ENCODE data around the gene EYA2.
"Not testable (repeated sequence)": the region's sequence is repeated elsewhere in the genome, so short reads cannot be mapped to it uniquely, and the experiment has no call there.

The EYA2 gene

GRCh38 chr20:46894579-46894958 is at the start of gene EYA2:
Gene EYA2, plus strand, starts transcription at chr20:46894843. Its CDS starts 95,168 bp downstream, at chr20:46990011.
- no peak for DNase-seq (ENCODE audit: low spot score)

GRCh38 chr20:46844965-46845364 is 49.7 kb upstream of the EYA2 start:
- DNase-seq (ENCODE audit: low spot score): no peak

- DNase-seq (ENCODE audit: low spot score): no peak
These were observed 45.4 kb upstream of the EYA2 start for GRCh38 chr20:46849269-46849668.

GRCh38 chr20:46849751-46850150 is 44.9 kb upstream of the EYA2 start:
- no peak for DNase-seq (ENCODE audit: low spot score)

GRCh38 chr20:46850416-46850815 is 44.2 kb upstream of the EYA2 start:
- DNase-seq (ENCODE audit: low spot score): no peak

- no peak for DNase-seq (ENCODE audit: low spot score)
These were observed 43.7 kb upstream of the EYA2 start for GRCh38 chr20:46850896-46851295.

- DNase-seq (ENCODE audit: low spot score): no peak
These were observed 42.9 kb upstream of the EYA2 start for GRCh38 chr20:46851746-46852145.

GRCh38 chr20:46852313-46852712 is 42.3 kb upstream of the EYA2 start:
- DNase-seq (ENCODE audit: low spot score): no peak

- no peak for DNase-seq (ENCODE audit: low spot score)
These were observed 40.7 kb upstream of the EYA2 start for GRCh38 chr20:46853926-46854325.

- no peak for DNase-seq (ENCODE audit: low spot score)
These were observed 37.4 kb upstream of the EYA2 start for GRCh38 chr20:46857061-46857831.

- DNase-seq (ENCODE audit: low spot score): no peak
These were observed 28.8 kb upstream of the EYA2 start for GRCh38 chr20:46865824-46866223.

GRCh38 chr20:46870041-46870440 is 24.6 kb upstream of the EYA2 start:
- DNase-seq (ENCODE audit: low spot score): no peak

- no peak for DNase-seq (ENCODE audit: low spot score)
These were observed 22.1 kb upstream of the EYA2 start for GRCh38 chr20:46872328-46873211.

GRCh38 chr20:46875059-46875458 is 19.6 kb upstream of the EYA2 start:
- DNase-seq (ENCODE audit: low spot score): no peak

GRCh38 chr20:46879386-46879785 is 15.3 kb upstream of the EYA2 start:
- no peak for DNase-seq (ENCODE audit: low spot score)

- DNase-seq (ENCODE audit: low spot score): not testable (repeated sequence)
These were observed 14.7 kb upstream of the EYA2 start for GRCh38 chr20:46879963-46880362.

GRCh38 chr20:46883892-46884291 is 10.8 kb upstream of the EYA2 start:
- no peak for DNase-seq (ENCODE audit: low spot score)

- no peak for DNase-seq (ENCODE audit: low spot score)
These were observed 4.0 kb upstream of the EYA2 start for GRCh38 chr20:46890682-46891081.

- no peak for DNase-seq (ENCODE audit: low spot score)
These were observed 1.6 kb upstream of the EYA2 start for GRCh38 chr20:46893051-46893450.

GRCh38 chr20:46893877-46894578 is 615 bp upstream of the EYA2 start:
- no peak for DNase-seq (ENCODE audit: low spot score)

GRCh38 chr20:46894971-46895905 is 595 bp downstream of the EYA2 start:
- DNase-seq (ENCODE audit: low spot score): no peak

GRCh38 chr20:46895906-46896242 is 1.2 kb downstream of the EYA2 start:
- no peak for DNase-seq (ENCODE audit: low spot score)
